GM12874 (cell line): Measurements from ENCODE around the gene NOSIP.

Source experiments
- TF ChIP-seq, protein P1 (sequence below): IDR thresholded peaks from 2 replicates; pipeline ENCODE4 v1.5.1; 2011; ENCODE audit warnings: low read depth, mild to moderate bottlenecking, control low read depth, low read length, moderate library complexity; ENCODE audit not compliant: insufficient read depth

Gene NOSIP

DNA sequence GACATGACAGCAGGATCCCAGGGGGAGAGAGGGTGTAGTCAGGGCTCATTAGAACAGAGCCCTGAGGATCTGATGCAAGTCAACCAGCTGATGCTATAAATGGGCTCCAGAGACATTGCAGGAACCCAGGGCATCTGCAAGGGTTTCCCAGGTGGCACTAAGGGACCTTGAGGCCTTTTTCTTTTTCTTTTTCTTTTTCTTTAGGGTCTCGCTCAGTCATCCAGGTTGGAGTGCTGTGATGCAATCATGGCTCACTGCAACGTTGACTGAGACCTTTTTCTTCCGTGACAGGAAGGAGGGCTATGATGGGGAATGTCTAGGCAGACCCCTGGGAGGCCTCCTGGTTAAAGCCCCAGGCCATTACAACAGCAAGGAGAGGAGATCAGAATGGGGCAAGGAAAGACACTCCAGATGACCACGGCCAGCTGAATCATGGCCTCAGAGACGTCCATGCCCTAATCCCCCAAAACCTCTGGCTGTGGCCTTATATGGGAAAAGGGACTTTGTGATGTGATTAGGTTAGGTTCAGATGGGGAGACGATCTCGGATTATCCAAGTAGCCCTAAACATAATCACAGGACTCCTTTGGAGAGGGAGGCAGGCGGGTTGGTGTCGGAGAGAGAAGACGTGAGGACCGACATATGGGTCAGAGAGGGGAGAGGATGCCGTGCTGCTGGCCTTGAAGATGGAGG lies 72.4 kb downstream of the NOSIP start:
- TF ChIP-seq, protein P1, sequence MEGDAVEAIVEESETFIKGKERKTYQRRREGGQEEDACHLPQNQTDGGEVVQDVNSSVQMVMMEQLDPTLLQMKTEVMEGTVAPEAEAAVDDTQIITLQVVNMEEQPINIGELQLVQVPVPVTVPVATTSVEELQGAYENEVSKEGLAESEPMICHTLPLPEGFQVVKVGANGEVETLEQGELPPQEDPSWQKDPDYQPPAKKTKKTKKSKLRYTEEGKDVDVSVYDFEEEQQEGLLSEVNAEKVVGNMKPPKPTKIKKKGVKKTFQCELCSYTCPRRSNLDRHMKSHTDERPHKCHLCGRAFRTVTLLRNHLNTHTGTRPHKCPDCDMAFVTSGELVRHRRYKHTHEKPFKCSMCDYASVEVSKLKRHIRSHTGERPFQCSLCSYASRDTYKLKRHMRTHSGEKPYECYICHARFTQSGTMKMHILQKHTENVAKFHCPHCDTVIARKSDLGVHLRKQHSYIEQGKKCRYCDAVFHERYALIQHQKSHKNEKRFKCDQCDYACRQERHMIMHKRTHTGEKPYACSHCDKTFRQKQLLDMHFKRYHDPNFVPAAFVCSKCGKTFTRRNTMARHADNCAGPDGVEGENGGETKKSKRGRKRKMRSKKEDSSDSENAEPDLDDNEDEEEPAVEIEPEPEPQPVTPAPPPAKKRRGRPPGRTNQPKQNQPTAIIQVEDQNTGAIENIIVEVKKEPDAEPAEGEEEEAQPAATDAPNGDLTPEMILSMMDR: no peak

DNA sequence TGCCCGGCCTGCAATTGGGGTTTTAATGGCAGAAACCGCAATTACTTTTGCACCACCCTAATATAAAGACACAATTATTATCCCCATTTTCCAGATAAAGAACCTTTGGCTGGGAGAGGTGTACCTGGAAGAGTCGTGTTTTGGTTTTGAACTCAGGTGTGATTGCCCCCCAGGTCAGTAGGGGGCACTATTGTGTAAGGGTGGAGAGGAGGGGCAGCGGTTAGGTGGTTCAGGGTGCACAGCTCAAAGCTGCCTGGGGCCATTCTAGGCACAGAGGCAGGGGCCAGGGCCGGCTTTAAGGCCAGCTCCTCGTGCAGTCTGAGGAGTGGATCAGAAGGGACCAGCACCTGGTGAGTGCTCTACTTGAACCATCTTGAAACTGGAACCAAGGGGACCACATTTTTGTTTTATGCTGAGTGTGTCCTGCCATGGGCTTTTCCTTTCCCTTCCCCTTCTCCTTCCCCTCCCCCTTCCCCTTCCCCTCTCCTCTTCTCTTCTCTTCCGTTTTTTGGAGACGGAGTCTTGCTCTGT lies 73.7 kb downstream of the NOSIP start:
- TF ChIP-seq, protein P1: peak; percentile 88
